ENCODE data around the gene PCDH15. TPM values are rescaled to one million over a fixed set of nuclear protein-coding genes. Genes with fewer than 3 reads are reported as not detected.
"Not testable (repeated sequence)": the region's sequence is repeated elsewhere in the genome, so short reads cannot be mapped to it uniquely, and the experiment has no call there.

The PCDH15 gene
- total and polyA plus RNA-seq, 3 experiments from 2014 or later: not detected

GRCh38 chr10:54515244-54515643, 285.8 kb downstream of the PCDH15 start:
- H3K27me3 ChIP-seq (ENCODE audit: insufficient read depth, low read length, poor library complexity, severe bottlenecking); POLR2A ChIA-PET; H3K27ac Mint-ChIP-seq; H3K4me3 Mint-ChIP-seq; H3K4me1 ChIP-seq (ENCODE audit: insufficient read depth, low read length); DNase-seq; H3K27me3 Mint-ChIP-seq; H3K36me3 Mint-ChIP-seq; H3K36me3 ChIP-seq (ENCODE audit: insufficient read depth, low read length); H3K4me3 ChIP-seq (ENCODE audit: low read length); H3K9me3 ChIP-seq (ENCODE audit: low read length); CTCF ChIA-PET; H3K27ac ChIP-seq (ENCODE audit: low read depth, low read length); H3K4me1 Mint-ChIP-seq: not testable (repeated sequence)
- peaks cover 7 to 21% (median 14%) of the 10 kb centered on the region in 5 donors for H3K9me3 Mint-ChIP-seq

- Histone ChIP-seq H3K9me3 (ENCODE audit: low read length) (no peaks in the 10 kb centered on the region), H3K4me3 (ENCODE audit: low read length) (no peak overlapping the region), H3K36me3 (ENCODE audit: insufficient read depth, low read length) (no peaks in the 10 kb centered on the region), H3K27me3 (ENCODE audit: insufficient read depth, low read length, poor library complexity, severe bottlenecking) (no peaks in the 10 kb centered on the region), H3K27ac (ENCODE audit: low read depth, low read length) (no peak overlapping the region), H3K4me1 (ENCODE audit: insufficient read depth, low read length) (no peaks in the 10 kb centered on the region)
- Mint-ChIP-seq H3K27ac (no peak overlapping the region), H3K27me3 (no peaks in the 10 kb centered on the region), H3K36me3 (no peaks in the 10 kb centered on the region), H3K4me3 (no peak overlapping the region), H3K4me1 (no peaks in the 10 kb centered on the region), H3K9me3 (peaks cover 11 to 36% (median 13%) of the 10 kb centered on the region in 5 donors)
- DNase-seq: no peak
- ChIA-PET CTCF (no interaction called here), POLR2A (no interaction called here)
Measured at GRCh38 chr10:54503863-54504262, 297.2 kb downstream of the PCDH15 start.

- Mint-ChIP-seq H3K36me3 (no peaks in the 10 kb centered on the region), H3K9me3 (peaks cover 12 to 31% (median 16%) of the 10 kb centered on the region in 5 donors), H3K4me3 (no peak overlapping the region), H3K27ac (no peak overlapping the region), H3K27me3 (no peaks in the 10 kb centered on the region), H3K4me1 (no peaks in the 10 kb centered on the region)
- POLR2A ChIA-PET: no interaction called here
- Histone ChIP-seq H3K4me1 (ENCODE audit: insufficient read depth, low read length) (no peaks in the 10 kb centered on the region), H3K27ac (ENCODE audit: low read depth, low read length) (no peak overlapping the region), H3K9me3 (ENCODE audit: low read length) (no peaks in the 10 kb centered on the region), H3K4me3 (ENCODE audit: low read length) (no peak overlapping the region), H3K36me3 (ENCODE audit: insufficient read depth, low read length) (no peaks in the 10 kb centered on the region), H3K27me3 (ENCODE audit: insufficient read depth, low read length, poor library complexity, severe bottlenecking) (no peaks in the 10 kb centered on the region)
- DNase-seq: no peak
- CTCF ChIA-PET: no interaction called here
Measured at GRCh38 chr10:54501929-54502328, 299.1 kb downstream of the PCDH15 start.

- ChIA-PET CTCF (no interaction called here), POLR2A (no interaction called here)
- H3K27ac Mint-ChIP-seq: no peak overlapping the region
- Histone ChIP-seq H3K4me3 (ENCODE audit: low read length) (no peak overlapping the region), H3K4me1 (ENCODE audit: insufficient read depth, low read length) (no peaks in the 10 kb centered on the region), H3K27me3 (ENCODE audit: insufficient read depth, low read length, poor library complexity, severe bottlenecking) (no peaks in the 10 kb centered on the region), H3K9me3 (ENCODE audit: low read length) (no peaks in the 10 kb centered on the region), H3K27ac (ENCODE audit: low read depth, low read length) (no peak overlapping the region), H3K36me3 (ENCODE audit: insufficient read depth, low read length) (no peaks in the 10 kb centered on the region)
- no peak overlapping the region for H3K4me3 Mint-ChIP-seq
- no peaks in the 10 kb centered on the region for H3K36me3 Mint-ChIP-seq
- H3K9me3 Mint-ChIP-seq: peaks cover 12 to 36% (median 25%) of the 10 kb centered on the region in 5 donors
- no peak for DNase-seq
- no peaks in the 10 kb centered on the region for H3K27me3 Mint-ChIP-seq
- no peaks in the 10 kb centered on the region for H3K4me1 Mint-ChIP-seq
Measured at GRCh38 chr10:54496852-54497251, 304.2 kb downstream of the PCDH15 start.

GRCh38 chr10:54487743-54488142, 313.3 kb downstream of the PCDH15 start:
- no peak overlapping the region for H3K27ac ChIP-seq (ENCODE audit: low read depth, low read length)
- H3K27me3 ChIP-seq (ENCODE audit: insufficient read depth, low read length, poor library complexity, severe bottlenecking): no peaks in the 10 kb centered on the region
- Mint-ChIP-seq H3K9me3 (peaks cover 3 to 42% (median 12%) of the 10 kb centered on the region in 5 donors), H3K27ac (no peak overlapping the region), H3K36me3 (no peaks in the 10 kb centered on the region), H3K27me3 (no peaks in the 10 kb centered on the region), H3K4me1 (no peaks in the 10 kb centered on the region), H3K4me3 (no peak overlapping the region)
- POLR2A ChIA-PET: no interaction called here
- no peaks in the 10 kb centered on the region for H3K9me3 ChIP-seq (ENCODE audit: low read length)
- H3K4me3 ChIP-seq (ENCODE audit: low read length): no peak overlapping the region
- CTCF ChIA-PET: no interaction called here
- DNase-seq: no peak
- H3K4me1 ChIP-seq (ENCODE audit: insufficient read depth, low read length): no peaks in the 10 kb centered on the region
- no peaks in the 10 kb centered on the region for H3K36me3 ChIP-seq (ENCODE audit: insufficient read depth, low read length)

- H3K9me3 ChIP-seq (ENCODE audit: low read length): no peaks in the 10 kb centered on the region
- CTCF ChIA-PET: no interaction called here
- H3K36me3 Mint-ChIP-seq: no peaks in the 10 kb centered on the region
Measured at GRCh38 chr10:54485971-54486370, 315.1 kb downstream of the PCDH15 start.

GRCh38 chr10:54484186-54484585, 316.8 kb downstream of the PCDH15 start:
- ChIA-PET CTCF (no interaction called here), POLR2A (no interaction called here)
- Histone ChIP-seq H3K9me3 (ENCODE audit: low read length) (no peaks in the 10 kb centered on the region), H3K36me3 (ENCODE audit: insufficient read depth, low read length) (no peaks in the 10 kb centered on the region), H3K27ac (ENCODE audit: low read depth, low read length) (no peak overlapping the region), H3K4me1 (ENCODE audit: insufficient read depth, low read length) (no peaks in the 10 kb centered on the region), H3K27me3 (ENCODE audit: insufficient read depth, low read length, poor library complexity, severe bottlenecking) (no peaks in the 10 kb centered on the region), H3K4me3 (ENCODE audit: low read length) (no peak overlapping the region)
- H3K27me3 Mint-ChIP-seq: no peaks in the 10 kb centered on the region
- H3K9me3 Mint-ChIP-seq: peaks cover 3 to 46% (median 12%) of the 10 kb centered on the region in 5 donors
- no peaks in the 10 kb centered on the region for H3K36me3 Mint-ChIP-seq
- DNase-seq: no peak
- H3K4me3 Mint-ChIP-seq: no peak overlapping the region
- H3K4me1 Mint-ChIP-seq: no peaks in the 10 kb centered on the region
- no peak overlapping the region for H3K27ac Mint-ChIP-seq

More at GRCh38 chr10:54485971-54486370, 315.1 kb downstream of the PCDH15 start:
- POLR2A ChIA-PET: no interaction called here
- Mint-ChIP-seq H3K27me3 (no peaks in the 10 kb centered on the region), H3K4me1 (no peaks in the 10 kb centered on the region), H3K27ac (no peak overlapping the region), H3K9me3 (peaks cover 3 to 40% (median 12%) of the 10 kb centered on the region in 5 donors), H3K4me3 (no peak overlapping the region)
- Histone ChIP-seq H3K27me3 (ENCODE audit: insufficient read depth, low read length, poor library complexity, severe bottlenecking) (no peaks in the 10 kb centered on the region), H3K36me3 (ENCODE audit: insufficient read depth, low read length) (no peaks in the 10 kb centered on the region), H3K4me1 (ENCODE audit: insufficient read depth, low read length) (no peaks in the 10 kb centered on the region), H3K4me3 (ENCODE audit: low read length) (no peak overlapping the region), H3K27ac (ENCODE audit: low read depth, low read length) (no peak overlapping the region)
- no peak for DNase-seq

GRCh38 chr10:54478601-54479000, 322.4 kb downstream of the PCDH15 start:
- ChIA-PET CTCF (no interaction called here), POLR2A (no interaction called here)
- H3K9me3 Mint-ChIP-seq: peaks cover 3 to 33% (median 5%) of the 10 kb centered on the region in 5 donors
- H3K27me3 ChIP-seq (ENCODE audit: insufficient read depth, low read length, poor library complexity, severe bottlenecking): no peaks in the 10 kb centered on the region
- no peaks in the 10 kb centered on the region for H3K36me3 Mint-ChIP-seq
- no peak for DNase-seq
- no peak overlapping the region for H3K4me3 ChIP-seq (ENCODE audit: low read length)
- no peaks in the 10 kb centered on the region for H3K4me1 ChIP-seq (ENCODE audit: insufficient read depth, low read length)
- no peak overlapping the region for H3K4me3 Mint-ChIP-seq
- no peak overlapping the region for H3K27ac ChIP-seq (ENCODE audit: low read depth, low read length)
- no peaks in the 10 kb centered on the region for H3K9me3 ChIP-seq (ENCODE audit: low read length)
- no peaks in the 10 kb centered on the region for H3K27me3 Mint-ChIP-seq
- H3K4me1 Mint-ChIP-seq: no peaks in the 10 kb centered on the region
- no peak overlapping the region for H3K27ac Mint-ChIP-seq
- no peaks in the 10 kb centered on the region for H3K36me3 ChIP-seq (ENCODE audit: insufficient read depth, low read length)

- H3K27me3 ChIP-seq (ENCODE audit: insufficient read depth, low read length, poor library complexity, severe bottlenecking): no peaks in the 10 kb centered on the region
- no peak for DNase-seq
- no peaks in the 10 kb centered on the region for H3K36me3 ChIP-seq (ENCODE audit: insufficient read depth, low read length)
- no peaks in the 10 kb centered on the region for H3K27me3 Mint-ChIP-seq
- ChIA-PET CTCF (no interaction called here), POLR2A (no interaction called here)
- H3K4me3 Mint-ChIP-seq: no peak overlapping the region
- no peaks in the 10 kb centered on the region for H3K4me1 ChIP-seq (ENCODE audit: insufficient read depth, low read length)
- no peak overlapping the region for H3K4me3 ChIP-seq (ENCODE audit: low read length)
- H3K9me3 Mint-ChIP-seq: peaks cover 1 to 35% (median 3%) of the 10 kb centered on the region in 5 donors
- no peak overlapping the region for H3K27ac Mint-ChIP-seq
- no peak overlapping the region for H3K27ac ChIP-seq (ENCODE audit: low read depth, low read length)
- H3K9me3 ChIP-seq (ENCODE audit: low read length): no peaks in the 10 kb centered on the region
- H3K36me3 Mint-ChIP-seq: no peaks in the 10 kb centered on the region
- no peaks in the 10 kb centered on the region for H3K4me1 Mint-ChIP-seq
Measured at GRCh38 chr10:54477738-54478137, 323.3 kb downstream of the PCDH15 start.

All from CD8-positive, alpha-beta memory T cell (primary cell).